Neutrophil (primary cell): ENCODE results near the gene FECH.
"Not testable (repeated sequence)": the region's sequence is repeated elsewhere in the genome, so short reads cannot be mapped to it uniquely, and the experiment has no call there.

Experiments used
- H3K27ac ChIP-seq: fragments of 200-600 bp; sonication (generic); 2 replicates; pipeline ENCODE4 v1.5.1; 2016; ENCODE audit warnings: mild to moderate bottlenecking, moderate library complexity
- H3K27me3 ChIP-seq: fragments of 200-600 bp; sonication (generic); 2 replicates; pipeline ENCODE4 v1.6.0; 2016; ENCODE audit warnings: mild to moderate bottlenecking
- H3K36me3 ChIP-seq: fragments of 200-600 bp; sonication (generic); 2 replicates; pipeline ENCODE4 v1.5.1; 2017
- H3K4me1 ChIP-seq, 2 experiments: fragments of 200-600 bp in 1 of 2; sonication (generic) in 1 of 2; 1 replicate in 1 of 2; 2 replicates in 1 of 2; pipeline versions ENCODE4 v1.5.1 to v1.6.1; 2013 to 2016; ENCODE audit warnings: low read depth in 1 of 2, low read length in 1 of 2, mild to moderate bottlenecking in 1 of 2, moderate library complexity in 1 of 2; ENCODE audit not compliant: control insufficient read depth in 1 of 2, insufficient read depth in 1 of 2
- H3K4me3 ChIP-seq, 2 experiments: fragments of 200-600 bp in 1 of 2; sonication (generic) in 1 of 2; 1 replicate in 1 of 2; 2 replicates in 1 of 2; pipeline ENCODE4 v1.5.1; 2013 to 2016; ENCODE audit warnings: low read depth in 1 of 2, low read length in 1 of 2, mild to moderate bottlenecking in 1 of 2, moderate library complexity in 1 of 2
- H3K9me3 ChIP-seq: fragments of 200-600 bp; sonication (generic); 2 replicates; pipeline ENCODE4 v1.5.1; 2016
- CTCF ChIP-seq: fragments of 200-600 bp; sonication (generic); IDR thresholded peaks from 2 replicates; pipeline ENCODE4 v1.5.1; 2016; ENCODE audit warnings: antibody characterized with exemption

The FECH gene

GRCh38 chr18:57619876-57620275 lies 33.4 kb upstream of the FECH start:
- H3K4me3 ChIP-seq: no peak overlapping the region
- peak overlapping the region; percentile 69 for H3K27ac ChIP-seq

GRCh38 chr18:57618910-57619309 lies 32.4 kb upstream of the FECH start:
- Histone ChIP-seq H3K27ac (peak overlapping the region; percentile 69), H3K36me3 (peaks cover 21% of the 10 kb centered on the region), H3K4me3 (peak overlapping the region in 1 of 2 experiments; percentile 21), H3K9me3 (no peaks in the 10 kb centered on the region), H3K27me3 (no peaks in the 10 kb centered on the region), H3K4me1 (peaks cover 34 to 35% of the 10 kb centered on the region in 2 experiments)
- TF ChIP-seq CTCF: no peak

More at GRCh38 chr18:57619876-57620275, 33.4 kb upstream of the FECH start:
- Histone ChIP-seq H3K9me3 (no peaks in the 10 kb centered on the region), H3K4me1 (peaks cover 34 to 35% of the 10 kb centered on the region in 2 experiments), H3K27me3 (no peaks in the 10 kb centered on the region), H3K36me3 (peaks cover 12% of the 10 kb centered on the region)
- no peak for TF ChIP-seq CTCF

GRCh38 chr18:57603871-57604270 lies 17.4 kb upstream of the FECH start:
- no peak overlapping the region for H3K27ac ChIP-seq
- no peak for TF ChIP-seq CTCF
- peaks cover 95% of the 10 kb centered on the region for H3K36me3 ChIP-seq
- H3K27me3 ChIP-seq: no peaks in the 10 kb centered on the region
- H3K9me3 ChIP-seq: no peaks in the 10 kb centered on the region
- no peak overlapping the region for H3K4me3 ChIP-seq
- no peaks in the 10 kb centered on the region for H3K4me1 ChIP-seq

GRCh38 chr18:57595347-57595746 lies 8.8 kb upstream of the FECH start:
- Histone ChIP-seq H3K27me3 (no peaks in the 10 kb centered on the region), H3K4me3 (no peak overlapping the region), H3K9me3 (no peaks in the 10 kb centered on the region), H3K27ac (no peak overlapping the region), H3K4me1 (peaks cover 0 to 5% of the 10 kb centered on the region in 2 experiments), H3K36me3 (peaks cover 12% of the 10 kb centered on the region)
- TF ChIP-seq CTCF: no peak

- H3K27me3 ChIP-seq, H3K9me3 ChIP-seq, H3K27ac ChIP-seq, H3K4me1 ChIP-seq, H3K36me3 ChIP-seq, H3K4me3 ChIP-seq: not testable (repeated sequence)
Observed at GRCh38 chr18:57592716-57593115, 6.2 kb upstream of the FECH start.

GRCh38 chr18:57589161-57589560 lies 2.7 kb upstream of the FECH start:
- TF ChIP-seq CTCF: no peak
- no peaks in the 10 kb centered on the region for H3K27me3 ChIP-seq
- H3K9me3 ChIP-seq: no peaks in the 10 kb centered on the region

More at GRCh38 chr18:57589161-57589560, 2.7 kb upstream of the FECH start:
- Histone ChIP-seq H3K36me3 (no peaks in the 10 kb centered on the region), H3K4me3 (no peak overlapping the region), H3K4me1 (peaks cover 9 to 13% of the 10 kb centered on the region in 2 experiments), H3K27ac (no peak overlapping the region)
